NCI-H69 (cell line): ENCODE data around the gene TENM3.

Experiments used
- DNase-seq: peaks from one replicate; lab custom pipeline; 2025; lab: John Stamatoyannopoulos, UW

TENM3 gene

DNA sequence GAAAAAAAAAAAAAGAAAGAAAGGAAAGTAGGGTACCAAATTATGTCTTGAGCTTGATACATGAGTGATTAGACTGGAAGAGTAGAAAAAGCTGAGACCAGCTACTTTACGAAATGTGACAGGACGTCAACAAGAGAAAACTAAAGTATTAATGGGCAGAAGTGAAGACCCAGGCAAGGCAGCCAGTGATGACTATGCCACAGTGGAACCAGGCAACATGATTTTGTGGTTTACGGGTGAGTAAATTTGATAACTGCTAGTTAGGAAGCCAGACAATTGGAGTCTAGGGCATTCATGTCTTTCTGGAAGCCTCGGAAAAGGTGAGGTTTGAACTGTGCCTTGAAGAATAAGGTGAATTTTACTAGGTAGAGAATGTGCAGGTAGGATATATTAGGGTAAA is 326.4 kb downstream of the TENM3 start:
- no peak for DNase-seq

DNA sequence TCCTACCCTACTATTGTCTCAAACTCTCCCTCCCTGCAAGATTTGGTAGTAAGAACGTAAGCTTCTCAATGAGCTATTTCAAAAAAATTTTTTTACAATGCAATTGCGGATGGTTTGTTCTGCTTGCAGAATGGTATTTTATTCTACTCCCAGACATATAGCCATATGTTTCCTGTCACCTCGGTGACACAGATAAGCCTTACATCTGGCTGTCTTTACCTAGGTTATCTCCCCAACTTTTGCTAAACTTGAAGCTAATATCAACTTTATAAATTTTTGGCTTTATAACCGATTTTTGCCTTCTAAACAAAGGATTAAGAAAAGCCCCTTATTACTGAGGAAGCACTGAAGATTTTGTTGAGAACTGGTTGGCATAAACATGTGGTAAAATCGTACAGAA is 331.5 kb downstream of the TENM3 start:
- DNase-seq, result no peak

DNA sequence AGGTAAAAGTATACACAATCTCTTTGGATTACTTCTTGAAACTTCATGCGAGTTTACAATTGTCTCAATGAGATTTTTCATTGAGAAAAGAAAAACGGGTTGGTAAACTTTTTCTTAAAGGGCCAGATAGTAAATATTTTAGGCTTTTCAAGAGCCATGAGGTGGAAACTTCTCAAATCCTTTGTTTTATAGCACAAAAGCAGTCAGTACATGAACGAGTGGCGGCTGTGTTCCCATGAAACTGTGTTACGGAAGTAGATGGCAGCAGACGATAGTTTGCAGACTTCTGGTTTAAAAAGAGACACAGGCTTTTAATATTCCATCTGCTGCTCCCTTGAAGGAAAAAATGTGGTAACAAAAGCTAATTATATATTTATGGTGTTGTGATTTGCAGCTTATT is 332.0 kb downstream of the TENM3 start:
- DNase-seq, result no peak

DNA sequence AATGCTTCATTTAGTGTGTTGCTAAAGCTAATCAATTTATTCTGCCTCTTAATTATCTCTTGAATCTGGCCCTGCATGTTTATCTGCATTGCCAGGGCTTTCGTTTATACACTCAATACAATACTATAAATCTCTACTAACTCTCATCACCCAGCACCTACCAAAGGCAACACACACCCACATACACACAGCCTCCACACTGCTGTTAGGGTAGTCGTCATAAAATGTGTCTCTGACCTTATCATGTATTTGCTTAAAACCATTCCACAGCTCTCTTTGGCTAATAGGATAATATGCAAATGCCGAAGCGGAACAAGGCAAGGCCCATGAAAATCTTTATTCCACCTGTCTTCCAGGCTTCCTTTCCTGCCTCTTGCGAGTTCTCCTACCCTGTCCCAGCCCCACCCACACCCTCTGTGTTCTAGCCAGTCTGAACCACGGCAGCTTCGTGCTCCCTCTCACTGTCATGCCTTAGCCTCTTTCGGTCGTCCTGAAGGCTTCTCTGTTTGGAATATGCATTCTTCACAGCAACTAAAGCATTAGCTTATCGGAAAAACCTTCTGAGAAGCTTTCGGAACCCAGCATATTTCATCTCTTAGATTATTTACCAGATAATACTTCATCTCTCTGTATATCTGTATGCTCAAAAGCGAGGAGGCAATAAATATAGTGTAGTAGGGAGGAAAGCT is 333.5 kb downstream of the TENM3 start:
- no peak for DNase-seq

DNA sequence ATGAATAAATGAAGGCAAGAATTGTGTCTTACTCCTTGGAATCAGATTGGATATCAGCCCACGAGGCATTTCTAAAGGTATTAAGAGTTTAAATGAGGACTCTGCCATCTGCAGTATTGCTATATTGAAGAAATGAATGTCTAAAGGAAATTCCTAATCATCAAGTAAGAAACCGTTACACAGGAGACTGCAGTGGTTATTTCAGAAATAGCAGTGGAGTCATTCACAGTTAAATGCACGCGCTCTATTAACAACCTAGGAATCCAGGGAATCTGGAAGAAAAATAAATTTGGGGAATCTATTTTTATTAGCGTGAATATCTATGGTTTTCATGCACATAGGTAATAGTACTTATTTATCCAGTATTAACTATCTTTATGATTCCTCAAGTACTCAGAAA is 334.2 kb downstream of the TENM3 start:
- no peak for DNase-seq

DNA sequence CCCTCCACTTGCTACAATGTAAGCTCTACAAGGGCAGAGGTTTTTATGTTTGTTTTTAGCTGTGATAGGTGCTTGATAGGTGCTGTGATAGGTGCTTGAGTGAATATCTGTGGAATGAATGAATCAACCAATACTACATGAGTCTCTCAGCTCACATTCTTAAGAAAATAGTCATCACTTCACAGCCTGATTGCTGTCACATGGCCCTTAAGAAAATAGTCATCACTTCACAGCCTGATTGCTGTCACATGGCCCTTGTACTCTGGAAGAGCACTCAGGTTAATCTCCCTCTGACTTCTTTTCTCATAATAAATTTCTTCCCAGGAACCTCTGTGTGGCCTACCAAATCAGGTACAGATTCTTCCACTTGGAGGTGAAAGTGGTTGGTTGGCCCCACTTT is 335.2 kb downstream of the TENM3 start:
- DNase-seq, result no peak

DNA sequence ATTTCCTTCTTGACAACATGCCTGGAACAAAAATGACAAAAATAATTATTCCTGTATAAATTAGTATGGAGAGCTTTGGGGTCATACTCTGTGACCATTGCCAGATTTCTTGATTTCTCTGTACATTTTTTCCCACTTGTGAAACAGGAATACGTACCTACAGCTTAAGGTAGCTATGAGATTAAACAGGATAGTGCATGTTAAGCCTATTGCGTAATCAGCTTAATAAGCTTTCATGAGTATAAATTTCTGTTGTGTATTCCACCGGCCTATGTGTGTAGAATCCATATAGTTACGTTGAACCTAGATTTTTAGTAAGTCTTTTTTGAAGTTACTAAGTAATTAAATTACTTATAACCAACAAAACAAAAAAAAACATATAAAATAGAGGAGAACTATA is 339.0 kb downstream of the TENM3 start:
- DNase-seq, result no peak

DNA sequence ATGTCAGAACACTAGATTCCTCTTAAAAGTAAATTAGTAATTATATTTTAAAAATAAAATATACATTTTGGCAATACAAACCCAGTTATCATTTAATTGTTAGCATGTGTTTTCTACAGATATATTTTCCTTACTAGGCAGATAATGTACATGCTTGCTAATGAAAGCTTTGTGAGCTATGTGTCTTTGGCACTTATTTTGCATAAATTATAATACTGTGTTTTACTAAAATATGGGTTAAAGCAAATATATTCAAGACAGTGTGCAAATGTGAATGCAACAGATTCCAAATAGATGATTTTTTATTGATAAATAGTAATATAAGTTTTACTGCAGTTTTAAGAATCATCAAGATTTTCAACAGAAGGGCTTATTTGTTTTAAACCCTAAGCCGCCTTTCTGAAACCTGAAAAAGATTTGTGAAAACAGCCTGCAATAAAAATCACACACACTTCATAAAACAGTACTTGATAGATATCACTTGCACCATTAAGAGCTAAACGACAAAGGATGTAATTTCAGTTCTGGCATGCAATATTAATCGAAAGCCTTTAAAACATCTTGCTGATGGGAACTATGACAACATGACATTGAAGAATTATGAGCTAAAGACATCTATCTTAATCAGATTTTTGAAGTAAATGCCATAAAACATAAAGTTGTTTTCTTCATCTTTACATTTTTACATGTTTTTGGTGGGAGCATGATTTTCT is 340.7 kb downstream of the TENM3 start:
- peak; percentile 4 for DNase-seq

DNA sequence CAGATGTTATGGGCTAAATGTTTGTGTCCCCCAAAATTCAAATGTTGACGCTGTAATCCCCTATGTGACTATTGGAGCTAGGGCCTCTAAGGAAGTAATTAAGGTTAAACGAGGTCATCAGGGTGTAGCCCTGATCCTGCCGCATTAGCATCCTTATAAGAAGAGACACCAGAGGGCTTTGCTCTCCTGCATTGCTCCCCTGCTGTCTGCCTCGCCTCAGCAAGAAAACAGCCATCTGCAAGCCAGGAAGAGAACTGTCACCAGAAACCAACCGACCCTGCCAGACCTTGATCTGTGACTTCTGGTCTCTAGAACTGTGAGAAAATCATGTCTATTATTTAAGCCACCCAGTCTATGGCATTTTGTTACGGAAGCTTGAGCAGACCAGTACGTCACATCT is 342.1 kb downstream of the TENM3 start:
- DNase-seq, result peak; percentile 4

DNA sequence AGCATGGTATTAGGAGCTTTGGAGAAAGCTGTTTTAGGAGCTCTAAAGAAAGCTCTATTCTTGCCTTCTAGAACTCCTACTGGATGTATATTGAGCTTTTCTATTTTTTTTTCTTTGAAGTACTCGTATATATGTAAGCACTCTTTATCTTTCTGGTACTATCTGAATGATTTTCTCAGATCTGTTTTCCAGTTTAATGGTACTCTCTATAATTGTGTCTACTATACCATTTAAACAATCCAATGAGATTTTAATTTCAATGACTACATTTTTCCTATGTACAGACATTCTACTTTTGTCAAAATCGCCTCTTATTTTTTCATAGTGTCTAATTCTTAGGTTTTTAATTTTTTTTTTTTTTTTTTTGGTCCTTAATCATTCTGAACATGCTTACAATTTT is 345.9 kb downstream of the TENM3 start:
- no peak for DNase-seq

DNA sequence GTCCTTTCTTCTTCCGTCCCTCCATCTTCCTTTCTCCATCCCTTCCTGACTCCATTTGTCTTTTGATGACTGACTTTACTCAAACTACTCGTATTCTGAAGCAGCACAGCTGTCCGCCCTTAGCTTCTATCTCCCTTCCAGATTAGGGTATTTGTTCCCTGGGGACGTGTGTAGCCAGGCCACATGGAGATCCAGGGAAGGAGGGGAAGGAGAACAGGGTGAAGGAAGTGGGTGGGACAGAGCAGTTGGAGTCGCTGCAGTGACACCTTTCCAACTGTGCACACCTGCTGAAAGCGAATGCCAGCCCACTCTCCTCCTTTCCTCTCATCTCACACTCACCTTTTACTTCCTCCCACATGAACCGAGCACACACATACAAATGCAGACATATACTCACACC is 350.2 kb downstream of the TENM3 start:
- DNase-seq, result peak; percentile 83

DNA sequence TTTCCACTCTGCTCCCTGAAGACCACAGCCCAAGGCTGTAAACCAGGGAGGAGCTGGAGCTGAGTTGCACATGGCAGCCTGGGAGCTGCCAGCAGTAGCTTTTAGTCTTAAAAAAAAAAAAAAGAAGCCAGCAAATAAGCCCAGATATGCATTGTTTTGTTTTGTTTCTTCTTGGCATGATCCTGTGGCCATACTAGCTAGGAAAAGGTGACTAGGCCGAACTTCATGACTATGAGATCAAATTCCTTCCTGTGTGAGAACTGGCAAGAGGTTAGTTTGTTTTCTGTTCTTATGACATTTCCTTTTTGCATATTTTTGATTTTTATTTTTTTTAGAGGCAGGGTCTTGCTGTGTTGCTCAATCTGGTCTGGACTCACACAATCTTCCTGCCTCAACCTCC is 350.7 kb downstream of the TENM3 start:
- no peak for DNase-seq

DNA sequence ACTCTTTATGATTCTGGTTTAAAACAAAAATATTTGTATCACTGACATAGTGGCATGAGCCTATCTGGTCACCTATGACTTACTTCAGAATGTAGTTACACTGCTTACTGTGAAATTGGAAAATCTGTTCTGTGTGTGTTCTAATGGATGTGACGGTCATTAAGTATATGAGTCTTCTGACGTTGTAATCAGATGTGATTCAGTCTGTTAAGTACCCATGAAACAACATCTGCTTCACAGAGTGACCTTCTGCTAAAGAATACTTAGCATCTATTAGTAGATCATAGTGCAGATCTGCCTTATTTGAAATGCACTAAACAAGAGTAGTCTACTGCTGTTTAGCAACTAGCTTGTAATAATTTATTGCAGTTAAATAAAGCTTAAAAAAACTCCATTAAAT is 356.9 kb downstream of the TENM3 start:
- DNase-seq, result peak; percentile 94

DNA sequence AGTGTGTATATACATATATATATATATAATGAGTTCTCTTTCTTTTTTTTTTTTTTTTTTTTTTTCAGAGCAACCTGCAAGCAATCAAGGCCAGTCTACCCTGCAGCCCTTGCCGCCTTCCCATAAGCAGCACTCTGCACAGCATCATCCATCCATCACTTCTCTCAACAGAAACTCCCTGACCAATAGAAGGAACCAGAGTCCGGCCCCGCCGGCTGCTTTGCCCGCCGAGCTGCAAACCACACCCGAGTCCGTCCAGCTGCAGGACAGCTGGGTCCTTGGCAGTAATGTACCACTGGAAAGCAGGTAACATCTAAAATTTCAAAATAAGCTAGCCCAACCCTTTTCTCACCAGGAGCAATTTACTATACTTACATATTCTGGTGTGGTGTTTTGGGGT is 357.7 kb downstream of the TENM3 start:
- peak; percentile 81 for DNase-seq

DNA sequence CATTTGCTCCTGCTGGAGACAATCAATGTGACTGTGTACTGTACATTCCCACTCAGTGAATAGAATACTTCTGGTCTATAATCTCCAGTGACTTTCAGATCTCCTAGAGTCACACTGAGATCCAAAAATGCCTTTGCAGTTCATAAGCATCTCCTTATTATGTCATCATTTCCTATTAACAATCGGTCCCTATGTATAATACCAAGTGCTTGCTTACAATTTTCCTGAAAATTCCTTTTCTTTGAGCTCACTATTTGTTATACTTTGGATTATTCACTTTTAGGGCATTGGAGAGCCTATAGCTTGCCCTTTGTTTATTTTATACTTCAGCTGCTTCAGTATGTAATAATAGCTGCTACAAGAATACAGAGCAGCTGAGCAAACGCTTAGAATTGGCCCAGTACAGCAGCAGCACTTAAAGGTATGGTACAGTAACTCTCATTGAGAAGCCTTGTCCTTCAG is 361.0 kb downstream of the TENM3 start:
- peak; percentile 70 for DNase-seq

DNA sequence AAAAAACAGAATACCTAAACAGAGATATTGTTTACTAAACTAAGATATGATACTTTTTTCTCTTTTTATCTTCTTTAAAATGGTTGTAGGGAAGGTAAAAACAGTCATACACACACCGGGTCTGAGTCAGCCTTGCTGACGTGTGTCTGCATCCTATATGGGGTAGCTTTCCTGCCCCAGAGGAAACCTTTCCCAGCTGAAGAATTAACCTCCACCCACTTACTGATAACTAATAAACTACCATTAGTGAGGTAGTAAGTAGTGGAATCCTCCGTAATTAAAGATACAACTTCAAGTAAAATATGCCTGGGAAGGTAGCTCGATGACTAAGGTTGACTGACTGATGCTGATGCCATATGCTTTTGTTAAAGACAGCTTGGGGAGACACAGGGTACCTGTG is 361.8 kb downstream of the TENM3 start:
- DNase-seq, result no peak

DNA sequence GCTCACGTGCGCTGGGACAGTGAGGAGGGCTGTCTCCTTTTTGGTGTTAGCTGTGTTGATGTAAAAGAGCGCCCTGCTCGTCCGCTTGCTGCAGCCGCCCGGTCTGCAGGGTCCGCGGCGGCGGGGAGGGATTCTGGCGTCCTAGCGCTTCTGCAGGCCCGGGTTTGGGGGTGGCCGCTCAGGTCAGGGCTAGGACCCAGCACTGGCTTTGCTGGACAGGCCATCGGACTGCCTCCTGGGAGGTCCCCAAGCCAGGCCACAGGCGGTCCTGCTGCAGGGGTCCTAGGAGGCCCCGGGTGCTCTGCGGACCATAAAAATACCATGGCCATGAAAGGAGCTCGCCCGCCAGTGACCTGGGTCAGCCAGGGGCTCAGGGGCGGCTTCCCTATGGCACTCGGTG is 365.3 kb downstream of the TENM3 start:
- DNase-seq, result no peak

DNA sequence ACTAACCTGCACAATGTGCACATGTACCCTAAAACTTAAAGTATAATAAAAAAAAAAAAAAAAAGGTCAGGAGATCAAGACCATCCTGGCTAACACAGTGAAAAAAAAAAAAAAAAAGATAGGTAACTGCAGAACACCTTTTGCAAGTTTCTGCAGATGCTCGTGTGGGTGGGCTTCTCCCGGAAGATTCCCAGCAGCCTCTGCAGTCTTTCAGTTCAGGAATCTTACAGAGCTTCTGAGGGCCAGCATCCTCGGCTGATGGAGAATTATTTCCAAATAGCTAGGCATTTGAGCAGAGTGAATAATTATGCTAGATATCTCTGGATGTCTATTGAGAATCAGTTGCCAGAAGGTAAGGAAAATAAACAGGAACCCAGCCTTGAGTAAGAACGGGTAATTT is 373.3 kb downstream of the TENM3 start:
- no peak for DNase-seq

DNA sequence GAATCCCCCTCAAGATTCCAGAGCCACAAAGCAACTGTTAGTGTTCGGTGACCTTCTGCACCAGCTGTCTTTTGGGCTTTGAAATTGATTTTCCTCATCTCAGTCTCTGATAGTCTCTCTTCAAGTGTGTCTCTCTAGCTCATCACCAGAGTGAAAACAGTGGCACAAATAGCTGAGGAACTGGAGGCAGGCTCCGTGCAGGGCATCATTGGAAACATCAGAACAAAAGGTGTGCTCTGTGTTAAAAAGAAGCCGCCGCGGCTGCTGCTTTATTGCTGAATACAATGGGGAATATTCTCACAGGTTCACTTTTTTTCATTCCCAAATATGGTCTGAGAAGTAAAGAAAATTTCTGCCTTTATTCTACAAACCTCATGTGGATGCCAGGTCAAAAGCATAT is 376.5 kb downstream of the TENM3 start:
- no peak for DNase-seq

DNA sequence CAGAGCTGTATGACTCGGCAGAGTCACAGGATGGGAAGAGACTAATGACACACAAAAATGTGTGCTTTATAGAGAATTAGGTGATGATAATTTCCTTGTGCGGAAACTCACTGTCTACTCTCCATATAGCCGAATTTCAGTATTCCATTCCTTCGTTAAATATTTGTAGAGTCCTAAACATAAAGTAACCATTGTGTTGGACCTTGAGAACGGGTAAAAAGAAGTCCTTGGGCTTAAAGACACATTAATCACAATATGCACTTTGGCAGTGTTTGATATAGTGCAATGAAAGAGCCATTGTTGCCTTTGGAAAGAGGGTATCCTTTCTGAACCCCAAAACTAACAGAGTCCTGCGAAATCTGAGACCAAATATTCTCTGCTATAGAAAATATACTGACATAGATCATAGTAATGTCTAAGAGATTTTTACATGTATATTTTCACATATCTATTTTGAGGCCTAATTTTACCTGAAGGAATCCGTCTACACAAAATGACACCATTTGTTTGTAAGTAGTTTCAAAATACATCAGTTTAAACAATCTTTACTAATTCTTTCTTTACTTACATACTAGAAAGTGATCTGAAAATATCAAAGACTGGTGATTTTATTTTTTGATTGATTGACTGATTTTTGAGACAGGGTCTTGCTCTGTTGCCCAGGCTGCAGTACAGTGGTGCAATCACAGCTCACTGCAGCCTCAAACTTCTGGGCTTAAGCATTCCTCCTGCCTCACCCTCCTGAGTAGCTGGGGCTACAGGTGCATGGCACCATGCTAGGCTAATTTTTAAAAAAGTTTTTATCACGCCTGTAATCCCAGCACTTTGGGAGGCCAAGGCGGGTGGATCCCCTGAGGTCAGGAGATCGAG is 377.1 kb downstream of the TENM3 start:
- no peak for DNase-seq

DNA sequence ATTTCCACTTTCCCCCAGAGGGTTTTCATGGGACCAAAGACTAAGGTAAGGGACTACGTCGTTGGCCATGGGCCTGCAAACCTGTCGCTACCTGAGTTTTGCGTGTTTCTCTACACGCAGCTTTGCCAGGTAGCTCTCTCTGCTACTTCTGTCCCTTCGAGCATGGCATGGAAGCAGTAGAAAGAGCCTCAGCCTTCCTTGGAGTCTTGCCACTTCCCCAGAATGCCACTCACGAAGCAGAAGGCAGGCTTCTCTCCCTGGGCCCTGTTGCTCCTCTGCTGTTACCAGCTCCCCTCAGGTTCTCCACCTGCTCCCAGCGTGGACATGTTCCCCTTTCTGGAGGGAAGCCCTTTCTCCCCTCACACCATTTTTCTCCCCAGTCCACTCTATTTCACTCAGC is 381.1 kb downstream of the TENM3 start:
- no peak for DNase-seq

DNA sequence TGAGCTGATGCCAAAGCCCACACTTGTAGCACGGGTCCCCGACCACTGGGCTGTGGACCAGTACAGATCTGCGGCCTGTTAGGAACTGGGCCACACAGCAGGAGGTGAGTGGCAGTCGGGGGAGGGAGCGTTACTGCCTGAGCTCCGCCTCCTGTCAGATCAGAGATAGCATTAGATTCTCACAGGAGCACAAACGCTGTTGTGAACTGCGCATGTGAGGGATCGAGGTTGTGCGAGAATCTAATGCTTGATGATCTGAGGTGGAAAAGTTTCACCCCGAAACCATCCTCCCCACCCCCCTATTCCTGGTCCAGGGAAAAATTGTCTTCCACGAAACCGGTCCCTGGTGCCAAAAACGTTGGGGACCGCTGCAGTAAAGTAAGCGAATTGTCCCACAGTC is 382.0 kb downstream of the TENM3 start:
- DNase-seq, result no peak

DNA sequence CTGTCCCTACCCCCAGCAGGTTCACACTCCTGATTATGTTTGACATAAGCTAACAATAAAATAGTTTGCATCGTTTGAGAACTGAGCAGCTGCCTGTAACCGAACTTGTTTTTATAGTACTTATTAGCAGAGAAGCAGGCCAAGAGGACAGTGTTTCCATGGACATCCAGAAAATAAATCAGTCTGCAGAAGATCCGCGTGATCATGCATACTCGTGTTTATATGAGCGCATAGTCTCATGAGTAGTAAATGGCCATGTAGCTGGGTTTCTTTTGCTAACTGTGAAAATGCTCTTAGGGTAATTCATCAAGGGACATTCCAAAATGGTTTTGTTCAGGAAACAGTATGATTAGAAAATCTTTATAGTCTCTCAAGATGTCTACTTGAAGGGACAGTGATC is 384.8 kb downstream of the TENM3 start:
- DNase-seq, result no peak
